Measurements from ENCODE around the gene CORO7.

CORO7 gene

GRCh38 chr16:4318451-4318910 lies 97.9 kb downstream of the CORO7 start:
- TF ChIP-seq CTCF (IDR thresholded peaks at IDR 0.05) (no peak), ZFX (IDR thresholded peaks at IDR 0.05; ENCODE audit: borderline replicate concordance) (no peak)
- no peak overlapping the region for H3K27ac ChIP-seq

- peak overlapping the region; percentile 53; the same call in 1 of the 2 replicates for H3K27ac ChIP-seq
- no peak for TF ChIP-seq ZFX (IDR thresholded peaks at IDR 0.05; ENCODE audit: borderline replicate concordance)
- TF ChIP-seq CTCF (IDR thresholded peaks at IDR 0.05), result no peak
Observed at GRCh38 chr16:4317532-4318450, 98.6 kb downstream of the CORO7 start.

- H3K27ac ChIP-seq, result peak overlapping the region; percentile 53
- TF ChIP-seq ZFX (IDR thresholded peaks at IDR 0.05; ENCODE audit: borderline replicate concordance), result no peak
- no peak for TF ChIP-seq CTCF (IDR thresholded peaks at IDR 0.05)
Observed at GRCh38 chr16:4316864-4317531, 99.4 kb downstream of the CORO7 start.

GRCh38 chr16:4316108-4316863 lies 100.1 kb downstream of the CORO7 start:
- H3K27ac ChIP-seq, result peak overlapping the region; percentile 53
- no peak for TF ChIP-seq ZFX (IDR thresholded peaks at IDR 0.05; ENCODE audit: borderline replicate concordance)
- no peak for TF ChIP-seq CTCF (IDR thresholded peaks at IDR 0.05)

GRCh38 chr16:4315186-4316107 lies 100.9 kb downstream of the CORO7 start, which contains the start of gene GLIS2:
Gene GLIS2, plus strand, starts transcription at chr16:4316067. Its CDS starts 16,214 bp downstream, at chr16:4332281.
- H3K27ac ChIP-seq, result peak within 1 kb of the TSS; percentile 53
- TF ChIP-seq ZFX (IDR thresholded peaks at IDR 0.05; ENCODE audit: borderline replicate concordance) (no peak), CTCF (IDR thresholded peaks at IDR 0.05) (no peak)

- TF ChIP-seq CTCF (IDR thresholded peaks at IDR 0.05) (no peak), ZFX (IDR thresholded peaks at IDR 0.05; ENCODE audit: borderline replicate concordance) (no peak)
- H3K27ac ChIP-seq, result peak overlapping the region; percentile 53
Observed at GRCh38 chr16:4314532-4315185, 101.7 kb downstream of the CORO7 start.
